Spleen (tissue), 11 donors: ENCODE results near the gene PCDH15. TPM values are rescaled to one million over a fixed set of nuclear protein-coding genes. Genes with fewer than 3 reads are reported as not detected.

Source experiments
- DNase-seq: peaks from one replicate; pipeline ENCODE4 v3.0.0-alpha.2; 2020
- H3K27ac ChIP-seq, 8 donors: fragments of 200-600 bp; sonication (generic) in 7 of 8; 1 replicate in 4 of 8; 2 replicates in 4 of 8; pipeline versions ENCODE4 v1.5.0 to v1.8.0; 2016 to 2021; ENCODE audit warnings: inconsistent platforms in 4 of 8, mild to moderate bottlenecking in 4 of 8, moderate library complexity in 1 of 8
- H3K27me3 ChIP-seq, 7 donors: fragments of 200-600 bp; sonication (generic) in 6 of 7; replicated peaks in 1 of 7; 1 replicate in 4 of 7; 2 replicates in 3 of 7; pipeline versions ENCODE4 v1.5.0 to v1.8.0; 2016 to 2021; ENCODE audit warnings: inconsistent platforms in 3 of 7, mild to moderate bottlenecking in 1 of 7
- H3K36me3 ChIP-seq, 6 donors: fragments of 200-600 bp; sonication (generic) in 5 of 6; 1 replicate in 4 of 6; 2 replicates in 2 of 6; pipeline versions ENCODE4 v1.5.0 to v1.8.0; 2016 to 2021; ENCODE audit warnings: inconsistent platforms in 2 of 6
- H3K4me1 ChIP-seq, 6 donors: fragments of 200-600 bp; sonication (generic) in 5 of 6; 1 replicate in 3 of 6; 2 replicates in 3 of 6; pipeline versions ENCODE4 v1.5.0 to v1.8.0; 2016 to 2021; ENCODE audit warnings: inconsistent platforms in 3 of 6
- H3K4me3 ChIP-seq, 8 donors: fragments of 200-600 bp; sonication (generic) in 7 of 8; 1 replicate in 4 of 8; 2 replicates in 4 of 8; pipeline versions ENCODE4 v1.5.0 to v1.8.0; 2016 to 2021; ENCODE audit warnings: inconsistent platforms in 4 of 8, mild to moderate bottlenecking in 4 of 8, moderate library complexity in 2 of 8
- H3K9me3 ChIP-seq, 8 donors: fragments of 200-600 bp; sonication (generic) in 7 of 8; 1 replicate in 4 of 8; 2 replicates in 4 of 8; pipeline versions ENCODE4 v1.5.0 to v1.8.0; 2016 to 2021; ENCODE audit warnings: inconsistent platforms in 4 of 8
- POLR2A ChIP-seq, 3 donors: fragments of 450-650 bp; IDR thresholded peaks; one replicate each; pipeline ENCODE4 v1.5.1; 2017; ENCODE audit warnings: antibody characterized with exemption in 3 of 3, mild to moderate bottlenecking in 1 of 3
- POLR2AphosphoS5 ChIP-seq, 3 donors: sonication (generic); formaldehyde crosslinking; IDR thresholded peaks; one replicate each; pipeline ENCODE4 v1.5.1; 2017; ENCODE audit warnings: antibody characterized with exemption in 3 of 3
- WGBS, 5 donors: extraction: QIAGEN DNeasy Blood & Tissue Kit in 3 of 5; methylation state at CpG; one replicate each; pipeline versions ENCODE4 v1.1.5 to v1.1.7; 2013 to 2018; 5-methylcytosine and 5-hydroxymethylcytosine counted together
- intact Hi-C: fragments of 100-400 bp; cut with DNase I; formaldehyde crosslinking; loops from one replicate; pipeline ENCODE4 v1.15.0; 2023; ENCODE audit warnings: low total_unique reads
- polyA plus RNA-seq, 3 donors: library from polyadenylated mRNA; stranded (reverse); fragments of 200-250 nt; gene quantifications; one replicate each; pipeline ENCODE4 v1.2.1, GENCODE V29; 2013
- total RNA-seq, 7 donors: library from RNA; depleted of rRNA in 3 of 7; stranded (reverse); fragments of >200 nt in 3 of 7; fragmentation: NEBNext Ultra II Directional in 4 of 7; extraction: Animal tissue kit (Norgen Biotek cat#: 25700) in 4 of 7; gene quantifications; one replicate each; pipeline versions ENCODE4 v1.1.0 to v1.2.1, GENCODE V29; 2016 to 2021
- TF ChIP-seq, protein P1 (sequence below), 11 experiments: fragments of 200-600 bp in 7 of 11; fragments of 450-650 bp in 4 of 11; sonication (generic) in 4 of 11; IDR thresholded peaks in 8 of 11; conservative IDR thresholded peaks in 3 of 11; 1 replicate in 7 of 11; 2 replicates in 4 of 11; pipeline versions ENCODE4 v1.4.0 to v1.8.0; 2016 to 2021; ENCODE audit warnings: antibody characterized with exemption in 11 of 11, inconsistent platforms in 4 of 11, mild to moderate bottlenecking in 1 of 11
- donor health status: healthy with polysubstance abuse.
- donor health status: DM: no; HTN: no; CAD: no; lungs with moderate emphysema.
- donor health status: DM: no; HTN: no; CAD: no.
- donor health status: Bipolar disorder and iron deficiency.
- donor health status: healthy.
- donor health status: DM: no; HTN: no; CAD: no.
- donor health status: DM: yes; HTN: yes; CAD: no.

The PCDH15 gene
- total and polyA plus RNA-seq, 10 donors, result 0.24 to 2.1 (median 0.83) TPM

DNA sequence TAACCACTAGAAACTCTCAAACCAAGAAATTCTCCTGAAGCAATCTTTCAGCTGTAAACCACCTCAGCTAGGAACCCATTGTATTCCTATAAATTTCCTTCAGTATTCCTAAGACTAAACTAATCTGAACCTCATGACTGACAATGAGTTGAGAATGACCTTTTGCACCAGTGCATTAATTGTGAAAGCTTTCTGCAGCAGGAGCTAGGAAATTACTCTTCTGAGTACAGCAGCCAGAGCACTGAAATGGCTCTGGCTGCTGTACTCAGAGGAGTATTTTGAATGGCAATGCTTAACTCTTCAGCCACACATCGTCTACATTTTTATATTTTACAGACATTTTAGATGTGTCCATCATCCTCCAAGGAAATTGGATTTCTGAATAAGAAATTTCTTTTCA lies 109.7 kb downstream of the PCDH15 start:
- Histone ChIP-seq H3K4me1 (no peaks in the 10 kb centered on the region), H3K36me3 (no peaks in the 10 kb centered on the region), H3K9me3 (peaks cover 0 to 4% (median 0%) of the 10 kb centered on the region in 8 donors), H3K4me3 (no peak overlapping the region), H3K27ac (no peak overlapping the region), H3K27me3 (no peaks in the 10 kb centered on the region)
- 62 to 74% (median 63%) methylated on average over 1 of the region's 1 CpG for WGBS, 5 donors
- intact Hi-C loops, result no loop called here
- TF ChIP-seq POLR2AphosphoS5 (IDR thresholded peaks at IDR 0.05), result no peak
- TF ChIP-seq, protein P1, sequence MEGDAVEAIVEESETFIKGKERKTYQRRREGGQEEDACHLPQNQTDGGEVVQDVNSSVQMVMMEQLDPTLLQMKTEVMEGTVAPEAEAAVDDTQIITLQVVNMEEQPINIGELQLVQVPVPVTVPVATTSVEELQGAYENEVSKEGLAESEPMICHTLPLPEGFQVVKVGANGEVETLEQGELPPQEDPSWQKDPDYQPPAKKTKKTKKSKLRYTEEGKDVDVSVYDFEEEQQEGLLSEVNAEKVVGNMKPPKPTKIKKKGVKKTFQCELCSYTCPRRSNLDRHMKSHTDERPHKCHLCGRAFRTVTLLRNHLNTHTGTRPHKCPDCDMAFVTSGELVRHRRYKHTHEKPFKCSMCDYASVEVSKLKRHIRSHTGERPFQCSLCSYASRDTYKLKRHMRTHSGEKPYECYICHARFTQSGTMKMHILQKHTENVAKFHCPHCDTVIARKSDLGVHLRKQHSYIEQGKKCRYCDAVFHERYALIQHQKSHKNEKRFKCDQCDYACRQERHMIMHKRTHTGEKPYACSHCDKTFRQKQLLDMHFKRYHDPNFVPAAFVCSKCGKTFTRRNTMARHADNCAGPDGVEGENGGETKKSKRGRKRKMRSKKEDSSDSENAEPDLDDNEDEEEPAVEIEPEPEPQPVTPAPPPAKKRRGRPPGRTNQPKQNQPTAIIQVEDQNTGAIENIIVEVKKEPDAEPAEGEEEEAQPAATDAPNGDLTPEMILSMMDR (IDR thresholded peaks at IDR 0.05 in 8 of 11, conservative IDR thresholded peaks at IDR 0.05 in 3 of 11), result no peak
- TF ChIP-seq POLR2A (IDR thresholded peaks at IDR 0.05), result no peak
- no peak for DNase-seq

DNA sequence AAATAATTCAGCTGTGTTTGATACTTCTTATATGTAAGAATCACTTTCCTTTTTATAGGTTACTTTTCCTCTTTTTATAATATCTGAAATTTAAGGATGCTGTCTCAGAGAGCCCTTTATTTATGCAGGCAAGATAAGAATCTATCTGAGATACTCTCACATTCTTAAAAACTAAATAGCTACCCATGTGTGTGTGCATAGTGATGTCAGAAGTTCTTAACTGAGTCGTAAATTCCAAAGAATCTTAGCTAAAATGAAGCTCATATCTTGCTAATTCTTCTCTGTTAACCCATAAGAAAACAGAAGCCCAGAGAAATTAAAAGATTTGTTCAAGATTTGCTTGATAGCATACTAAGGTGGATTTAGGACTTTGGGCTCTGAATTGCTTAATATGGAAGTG lies 118.5 kb downstream of the PCDH15 start:
- TF ChIP-seq, protein P1 (IDR thresholded peaks at IDR 0.05 in 8 of 11, conservative IDR thresholded peaks at IDR 0.05 in 3 of 11), result no peak
- TF ChIP-seq POLR2AphosphoS5 (IDR thresholded peaks at IDR 0.05), result no peak
- no peak for TF ChIP-seq POLR2A (IDR thresholded peaks at IDR 0.05)
- H3K4me3 ChIP-seq, result no peak overlapping the region
- intact Hi-C loops, result no loop called here
- H3K9me3 ChIP-seq, result peaks cover 0 to 5% (median 1%) of the 10 kb centered on the region in 8 donors
- no peaks in the 10 kb centered on the region for H3K36me3 ChIP-seq
- no peak overlapping the region for H3K27ac ChIP-seq
- DNase-seq, result no peak
- 44 to 79% (median 60%) methylated on average over 1 of the region's 1 CpG for WGBS, 5 donors
- no peaks in the 10 kb centered on the region for H3K27me3 ChIP-seq
- no peaks in the 10 kb centered on the region for H3K4me1 ChIP-seq

DNA sequence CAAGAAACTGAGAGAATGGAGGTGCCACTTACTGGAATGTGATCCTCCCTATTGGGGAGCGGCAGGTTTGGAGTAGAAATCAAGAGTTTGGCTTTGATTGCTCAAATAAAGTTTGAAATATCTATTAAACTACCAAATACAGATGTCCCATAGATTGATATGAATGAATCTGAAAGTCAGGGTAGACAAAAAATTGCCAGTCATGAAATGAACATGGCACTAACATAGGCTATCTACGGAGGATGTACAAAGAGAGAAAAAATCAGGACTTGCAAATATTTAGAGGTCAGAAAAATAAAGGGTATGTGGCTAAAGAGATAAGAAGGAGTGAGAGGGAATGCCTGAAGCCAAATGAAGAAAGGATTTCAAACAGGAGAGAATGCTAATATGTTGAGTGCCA lies 119.9 kb downstream of the PCDH15 start:
- no peak for DNase-seq
- no peaks in the 10 kb centered on the region for H3K27me3 ChIP-seq
- no peak overlapping the region for H3K4me3 ChIP-seq
- peaks cover 0 to 4% (median 0%) of the 10 kb centered on the region in 8 donors for H3K9me3 ChIP-seq
- no peaks in the 10 kb centered on the region for H3K4me1 ChIP-seq
- WGBS, 5 donors, result 70 to 86% (median 82%) methylated on average over 2 of the region's 2 CpGs
- no peaks in the 10 kb centered on the region for H3K36me3 ChIP-seq
- no peak for TF ChIP-seq POLR2A (IDR thresholded peaks at IDR 0.05)
- TF ChIP-seq, protein P1 (IDR thresholded peaks at IDR 0.05 in 8 of 11, conservative IDR thresholded peaks at IDR 0.05 in 3 of 11), result no peak
- TF ChIP-seq POLR2AphosphoS5 (IDR thresholded peaks at IDR 0.05), result no peak
- intact Hi-C loops, result no loop called here
- H3K27ac ChIP-seq, result no peak overlapping the region

DNA sequence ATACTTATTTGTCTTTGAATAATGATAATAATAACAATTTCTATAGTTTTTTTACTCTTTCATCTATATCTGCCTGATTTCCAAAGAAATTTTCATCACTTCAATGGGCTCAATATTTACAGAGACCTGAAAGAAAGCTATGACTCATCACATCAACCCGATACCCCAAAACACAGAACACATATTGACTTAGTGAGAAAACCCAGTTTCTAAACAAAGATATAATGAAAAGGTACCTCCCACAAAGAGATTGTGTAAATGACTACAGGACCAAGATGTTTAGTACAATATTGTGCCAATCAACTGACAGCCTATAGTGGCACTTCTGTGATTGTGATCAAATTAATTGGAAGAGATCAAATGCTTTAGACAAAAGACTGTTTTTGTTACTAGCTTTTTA lies 133.9 kb downstream of the PCDH15 start:
- no peaks in the 10 kb centered on the region for H3K4me1 ChIP-seq
- WGBS, 5 donors, result 85 to 93% (median 90%) methylated on average over 1 of the region's 1 CpG
- H3K27me3 ChIP-seq, result no peaks in the 10 kb centered on the region
- H3K4me3 ChIP-seq, result no peak overlapping the region
- no peaks in the 10 kb centered on the region for H3K36me3 ChIP-seq
- H3K9me3 ChIP-seq, result no peaks in the 10 kb centered on the region
- H3K27ac ChIP-seq, result no peak overlapping the region
- no peak for DNase-seq
- intact Hi-C loops, result no loop called here
- TF ChIP-seq POLR2A (IDR thresholded peaks at IDR 0.05) (no peak), POLR2AphosphoS5 (IDR thresholded peaks at IDR 0.05) (no peak)
- TF ChIP-seq, protein P1 (IDR thresholded peaks at IDR 0.05 in 8 of 11, conservative IDR thresholded peaks at IDR 0.05 in 3 of 11), result no peak
